ENCODE results near the gene RNASEH2B.

- TF ChIP-seq CTCF (IDR thresholded peaks at IDR 0.05; ENCODE audit: poor library complexity) = no peak
- TF ChIP-seq EZH2phosphoT487 (IDR thresholded peaks at IDR 0.05; ENCODE audit: low read depth, severe bottlenecking, unreplicated experiment) = no peak
- no peak for TF ChIP-seq EZH2 (IDR thresholded peaks at IDR 0.05; ENCODE audit: borderline replicate concordance)
Measured at GRCh38 chr13:50974268-50974667, 64.7 kb downstream of the RNASEH2B start.
